HG03432 (cell line): ENCODE measurements around the gene LCP2.

Source experiments
- ATAC-seq: cut with Tn5 transposase; IDR thresholded peaks from one replicate; pipeline ENCODE4 v1.9.1; 2021; ENCODE audit warnings: mild to moderate bottlenecking, moderate library complexity; ENCODE audit not compliant: unreplicated experiment

The LCP2 gene

DNA sequence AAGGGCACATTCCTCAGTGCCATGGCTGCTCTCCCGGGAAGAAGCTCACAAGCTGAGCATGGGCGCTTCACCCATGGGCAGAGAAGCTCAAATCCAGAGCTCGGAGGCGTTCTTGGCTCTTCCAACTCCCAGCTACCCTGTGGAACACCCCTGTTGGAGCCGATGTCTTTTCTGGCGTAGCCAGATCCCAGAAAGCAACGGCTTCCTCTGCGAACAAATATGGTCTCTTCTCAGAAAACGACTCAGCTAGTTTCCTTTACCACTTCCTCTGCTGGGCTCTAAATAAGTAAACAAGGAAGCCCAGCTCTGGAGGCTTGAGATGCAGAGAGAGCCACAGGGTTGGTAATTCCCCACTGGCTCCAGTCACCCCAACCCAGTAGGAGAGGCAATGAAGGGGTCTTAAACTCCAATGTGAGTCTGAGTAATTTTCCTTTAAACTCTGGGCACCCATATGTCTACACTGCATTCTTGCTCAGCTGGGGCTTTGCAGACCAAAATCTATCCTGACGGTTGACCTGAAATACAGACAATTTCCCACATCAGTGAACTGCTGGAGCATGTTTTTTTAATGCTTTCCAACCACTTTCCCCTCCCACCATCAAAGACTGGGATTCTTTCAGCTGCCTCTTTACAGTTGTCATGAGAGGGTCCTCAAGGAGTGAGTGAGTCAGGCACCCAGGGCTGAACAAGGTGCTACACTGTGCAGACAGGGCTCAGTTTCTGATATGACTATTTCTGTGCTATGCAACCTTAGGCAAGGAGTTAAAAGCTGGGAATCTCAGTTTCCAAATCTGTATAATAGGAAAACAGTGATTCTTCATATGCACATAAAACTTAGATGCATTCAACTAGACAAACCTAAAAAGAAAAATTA is at the start of gene LCP2:
TSS of gene LCP2 (minus strand) at position 189 of the 874 bp plus-strand sequence. CDS start at position 23, 166 bp downstream.
- ATAC-seq, result peak; percentile 48

DNA sequence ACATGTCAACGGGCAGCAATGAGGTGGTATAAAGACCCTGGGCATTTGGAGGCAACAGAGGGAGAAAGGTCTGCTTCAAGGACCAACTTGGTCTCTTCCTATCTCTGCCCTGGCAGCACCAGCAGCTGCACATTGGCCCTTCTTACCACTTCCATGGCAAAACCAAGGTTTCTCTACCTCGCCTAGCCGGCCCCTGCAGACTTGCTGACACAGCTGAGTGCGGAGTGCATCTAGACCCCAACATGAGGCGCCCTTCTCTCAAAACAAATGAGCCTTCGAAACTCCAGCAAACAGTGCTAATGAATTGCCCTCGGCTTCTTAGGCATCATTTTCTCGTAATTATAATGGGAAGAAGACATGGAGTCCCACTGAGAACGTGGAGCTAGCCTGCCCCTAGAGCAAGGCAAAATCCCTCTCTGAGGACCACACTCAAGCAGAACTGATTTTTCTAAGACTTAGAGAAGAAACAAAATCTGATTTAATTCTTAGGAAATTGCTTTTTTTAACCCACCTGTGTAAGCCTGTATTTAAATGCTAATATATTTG is 49.5 kb upstream of the LCP2 start:
- no peak for ATAC-seq

DNA sequence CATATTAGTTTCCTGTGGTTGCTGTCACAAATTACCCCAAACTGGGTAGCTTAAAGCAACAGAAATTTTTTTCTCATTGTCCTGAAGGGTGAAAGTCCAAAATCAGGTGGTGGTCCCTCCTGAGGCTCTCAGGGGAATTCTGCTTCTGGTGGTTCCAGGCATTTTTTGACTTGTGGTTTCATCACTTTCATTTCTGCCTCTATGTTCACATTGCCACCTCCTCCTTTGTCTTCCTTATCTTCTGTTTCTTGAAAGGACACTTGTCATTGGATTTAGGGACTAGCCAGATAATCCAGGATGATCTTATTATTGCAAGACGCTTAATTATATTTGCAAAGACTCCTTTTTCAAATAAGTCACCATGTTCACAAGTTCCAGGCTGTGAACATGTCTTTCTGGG is 48.4 kb upstream of the LCP2 start:
- no peak for ATAC-seq

DNA sequence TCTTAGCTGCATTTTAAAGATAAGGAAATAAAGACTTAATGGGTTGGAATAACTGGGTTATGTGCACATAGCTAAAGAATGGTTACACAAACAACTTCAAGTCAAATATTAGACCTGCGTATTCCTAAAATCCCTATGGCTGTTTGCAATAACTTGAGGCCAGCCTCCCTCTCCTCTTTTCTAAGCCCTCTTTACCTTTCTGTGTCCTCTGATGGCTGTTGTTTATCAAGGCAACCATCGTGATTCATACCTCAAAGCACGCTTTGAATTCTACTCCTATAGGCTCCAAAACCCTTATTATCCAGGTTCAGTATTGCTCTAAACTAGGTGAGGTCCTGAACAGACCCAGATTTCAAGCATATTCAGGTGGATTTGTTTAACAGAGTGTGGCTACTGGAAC is 45.6 kb upstream of the LCP2 start:
- no peak for ATAC-seq

DNA sequence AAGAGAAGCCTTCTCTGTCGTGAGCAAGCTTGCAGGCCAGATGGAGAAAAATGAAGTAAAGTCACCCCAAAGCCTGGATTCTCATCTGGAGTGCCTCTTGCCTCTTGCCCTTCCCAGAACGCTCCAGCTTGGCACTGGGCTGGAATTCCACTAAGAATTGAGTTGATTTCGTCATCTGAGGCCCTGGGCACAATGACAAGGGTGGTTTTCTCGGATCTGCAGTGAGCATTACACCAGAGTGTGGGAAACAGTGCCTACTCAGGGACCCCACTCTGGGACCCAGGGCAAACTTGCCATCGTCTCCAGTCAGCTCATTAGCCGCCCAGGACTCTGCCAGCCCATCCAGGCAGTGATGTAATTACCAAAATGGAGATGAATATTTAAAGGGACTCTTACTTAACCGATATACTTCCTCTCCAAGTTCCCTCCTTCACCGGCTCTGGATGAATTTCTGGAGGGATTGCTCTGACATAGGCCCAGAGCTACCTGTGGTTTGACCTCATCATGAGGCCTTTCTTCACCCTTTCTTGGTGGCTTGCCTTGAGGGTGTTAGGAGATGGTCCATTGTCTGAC is 44.7 kb upstream of the LCP2 start:
- no peak for ATAC-seq

DNA sequence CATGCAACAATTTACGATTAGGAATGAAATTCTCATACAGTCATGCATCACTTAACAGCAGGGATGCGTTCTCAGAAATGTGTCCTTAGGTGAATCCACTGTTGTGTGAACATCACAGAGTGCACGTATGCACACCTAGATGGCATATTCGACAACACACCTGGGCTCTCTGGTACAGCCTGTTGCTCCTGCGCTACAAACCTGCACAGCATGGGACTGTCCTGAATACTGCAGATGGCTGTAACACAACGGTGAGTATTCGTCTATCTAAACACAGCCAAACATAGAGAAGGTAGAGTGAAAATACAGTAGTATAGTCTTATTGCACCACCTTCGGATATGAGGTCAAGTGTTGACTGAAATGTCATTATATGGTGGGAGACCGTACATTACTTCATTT is 44.0 kb upstream of the LCP2 start:
- no peak for ATAC-seq

DNA sequence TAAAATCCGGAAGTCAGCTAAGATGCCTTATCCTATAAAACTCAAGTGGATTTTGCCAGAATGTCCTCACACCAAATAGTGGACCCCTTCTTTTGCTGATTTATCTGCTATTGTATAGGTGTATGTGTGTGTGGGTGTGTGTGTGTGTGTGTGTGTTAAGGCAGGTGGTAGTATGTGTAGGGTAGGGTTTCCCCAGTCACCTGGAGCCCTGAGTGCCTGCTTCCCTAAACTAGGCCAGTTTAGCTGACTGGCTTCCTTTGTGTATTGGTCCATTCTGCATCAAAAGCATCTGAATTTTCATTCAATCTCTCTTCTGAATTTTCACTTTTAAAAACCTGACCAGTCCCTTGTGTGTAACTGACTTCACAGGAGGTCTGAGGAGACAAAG is 42.2 kb upstream of the LCP2 start:
- no peak for ATAC-seq

DNA sequence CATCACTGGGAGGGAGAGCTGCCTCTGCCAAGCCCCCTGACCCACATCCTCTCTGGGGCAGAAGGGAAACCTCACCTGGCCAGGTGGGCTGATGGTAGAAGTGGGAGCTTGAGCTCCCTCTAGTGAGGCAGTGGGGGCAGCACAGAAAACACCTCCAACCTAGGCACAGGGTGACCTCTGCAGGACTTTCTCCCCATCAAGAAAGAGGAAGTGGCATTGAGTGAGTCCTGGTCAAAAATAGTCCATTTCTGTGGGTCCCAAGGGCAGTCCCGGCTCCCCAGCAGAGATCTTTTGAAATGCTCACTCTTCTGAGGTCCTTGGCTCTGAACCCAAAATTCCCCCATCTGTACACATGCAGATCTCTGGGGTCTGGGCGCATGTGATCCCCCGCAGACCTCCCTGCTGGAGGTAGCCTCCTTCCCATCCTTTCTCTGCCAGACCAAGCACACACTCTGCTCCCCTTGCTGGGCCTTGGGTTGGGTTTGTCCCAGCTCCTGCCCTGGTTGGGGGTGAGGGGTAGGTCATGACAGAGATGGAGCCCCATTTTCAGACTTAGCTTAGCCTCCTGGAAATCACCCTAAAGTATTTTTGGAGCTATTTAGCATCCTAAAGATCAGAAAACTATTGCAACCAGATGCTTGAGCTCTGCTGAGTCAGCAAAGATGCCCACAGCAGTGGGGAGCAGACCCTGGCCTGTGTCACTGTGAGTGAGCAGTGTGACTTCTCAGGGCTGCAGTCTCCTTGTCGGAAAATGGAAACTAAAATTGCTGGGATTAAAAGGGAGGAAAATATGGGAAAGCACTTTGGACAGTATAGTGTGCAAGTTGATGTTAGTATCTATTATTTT is 41.6 kb upstream of the LCP2 start:
- peak; percentile 90 for ATAC-seq

DNA sequence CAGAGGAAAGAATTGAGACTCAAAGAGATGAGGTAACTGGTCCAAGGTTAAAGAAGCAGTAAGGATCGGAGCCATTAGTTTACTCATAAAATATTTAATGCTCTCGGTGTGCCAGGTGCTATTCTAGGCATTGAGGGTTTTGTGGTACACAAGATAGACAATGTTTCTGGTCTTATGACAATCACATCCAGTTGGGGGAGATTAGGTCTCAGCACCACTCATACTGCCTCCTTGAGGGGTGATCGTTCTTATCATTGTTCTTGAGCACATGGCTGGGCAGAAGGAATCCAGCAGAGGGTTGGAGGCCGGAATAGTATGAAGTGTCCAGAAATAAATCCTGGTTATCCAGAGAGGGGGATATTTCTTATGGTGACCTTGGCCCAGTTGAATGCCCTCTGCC is 40.7 kb upstream of the LCP2 start:
- ATAC-seq, result no peak

DNA sequence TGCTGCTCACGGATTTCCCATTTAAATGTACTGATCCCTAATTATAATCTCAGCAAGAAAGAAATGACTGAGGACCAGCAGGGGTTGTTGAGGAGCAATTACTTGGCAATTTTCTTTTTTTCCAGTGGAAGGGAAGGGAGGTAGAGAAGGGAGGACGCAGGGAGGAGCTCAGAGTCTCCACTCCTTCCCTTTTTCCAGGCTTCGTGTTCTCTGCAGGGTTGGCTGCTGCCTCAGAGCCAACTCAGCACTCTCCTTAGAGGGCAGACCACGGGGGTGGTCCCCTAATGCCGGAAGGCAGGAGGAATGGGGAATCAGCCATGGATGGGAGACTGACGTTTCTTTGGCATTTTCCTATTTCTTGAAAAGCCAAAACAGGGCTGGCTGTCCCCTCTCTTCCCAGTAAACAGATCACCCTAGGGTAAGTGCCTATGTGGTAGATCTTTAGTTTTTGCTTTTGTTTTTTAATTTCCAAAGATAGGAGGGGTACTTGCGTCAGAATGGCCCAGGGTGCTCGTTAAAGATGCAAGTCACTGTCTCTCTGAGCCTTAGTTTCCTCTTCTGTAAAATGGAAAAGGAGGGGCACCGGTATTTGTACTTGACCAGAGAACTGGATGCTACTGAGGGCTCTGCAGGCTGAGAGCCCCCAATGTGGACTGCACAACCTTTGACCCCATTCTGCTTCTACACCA is 39.6 kb upstream of the LCP2 start:
- no peak for ATAC-seq

DNA sequence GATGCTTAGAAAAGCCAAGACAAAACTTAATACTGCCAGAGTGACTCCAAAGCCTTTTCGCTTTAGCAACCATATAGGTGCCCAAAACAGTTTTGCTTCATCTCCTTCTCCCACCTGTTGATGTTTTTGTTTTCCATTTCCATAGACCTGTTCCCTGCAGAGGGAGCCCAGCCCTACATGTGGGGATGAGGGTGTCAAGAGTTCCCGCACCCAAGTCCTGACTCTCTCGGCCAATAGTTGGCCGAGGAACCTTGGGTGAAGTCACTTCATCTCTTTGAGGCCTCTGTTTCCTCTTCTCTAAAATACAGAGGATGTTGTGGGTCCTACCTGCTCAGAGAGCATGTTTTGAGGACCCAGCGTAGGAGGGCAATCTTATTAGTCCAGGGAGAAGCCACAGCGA is 38.5 kb upstream of the LCP2 start:
- ATAC-seq, result no peak

DNA sequence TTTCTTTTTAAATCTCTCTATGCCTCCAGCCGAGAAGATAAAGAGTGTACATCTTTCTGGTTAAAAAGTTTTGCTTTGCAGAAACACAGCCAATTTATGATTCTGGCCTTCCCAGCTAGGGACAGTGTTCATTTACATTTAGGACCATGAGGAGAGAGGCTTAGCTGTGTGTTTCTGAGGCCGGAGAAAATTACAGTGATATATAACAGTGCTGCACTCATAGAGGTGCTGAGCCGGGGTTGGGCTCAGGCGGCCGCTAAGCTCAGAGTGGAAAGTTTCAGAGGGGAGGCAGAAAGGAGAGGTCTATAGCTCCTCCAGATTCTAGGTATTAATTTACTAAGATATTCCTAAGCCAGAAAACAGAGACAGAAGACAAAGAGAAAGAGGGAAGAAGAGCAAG is 37.0 kb upstream of the LCP2 start:
- no peak for ATAC-seq

DNA sequence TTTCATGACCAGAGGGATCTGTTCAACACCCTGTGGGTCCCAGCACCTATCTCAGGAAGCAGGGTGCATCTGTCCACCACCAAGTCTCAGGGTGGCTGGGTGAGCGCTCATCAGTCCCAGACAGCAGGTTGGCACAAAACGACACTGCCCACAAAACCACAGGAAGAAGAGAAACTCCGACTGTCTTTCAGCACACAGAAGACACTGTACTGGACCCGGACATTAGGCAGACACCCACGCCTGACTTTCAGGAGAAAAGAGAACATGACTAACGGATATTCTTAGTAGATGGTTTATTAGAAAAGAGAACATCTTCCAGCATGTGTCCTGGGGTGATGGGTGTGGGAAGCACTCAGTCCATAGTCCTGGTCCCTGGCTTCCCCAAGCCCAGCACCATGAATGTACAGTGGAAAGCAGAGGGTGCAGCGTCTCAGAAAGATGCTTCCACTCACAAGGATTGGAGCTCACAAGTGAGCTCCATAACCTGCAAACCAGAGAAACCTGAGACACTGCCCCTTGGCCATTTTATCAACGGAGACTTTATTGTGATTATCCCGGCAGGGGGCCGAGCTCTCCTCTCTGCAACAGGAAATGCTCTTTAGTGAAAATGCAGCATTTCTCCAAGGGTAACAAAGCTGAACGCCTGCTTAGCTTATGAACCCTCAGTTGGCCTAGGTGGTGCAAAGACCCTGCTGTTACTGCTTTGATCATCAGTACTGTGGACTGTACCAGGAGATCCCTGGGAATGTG is 35.8 kb upstream of the LCP2 start:
- ATAC-seq, result peak; percentile 61

DNA sequence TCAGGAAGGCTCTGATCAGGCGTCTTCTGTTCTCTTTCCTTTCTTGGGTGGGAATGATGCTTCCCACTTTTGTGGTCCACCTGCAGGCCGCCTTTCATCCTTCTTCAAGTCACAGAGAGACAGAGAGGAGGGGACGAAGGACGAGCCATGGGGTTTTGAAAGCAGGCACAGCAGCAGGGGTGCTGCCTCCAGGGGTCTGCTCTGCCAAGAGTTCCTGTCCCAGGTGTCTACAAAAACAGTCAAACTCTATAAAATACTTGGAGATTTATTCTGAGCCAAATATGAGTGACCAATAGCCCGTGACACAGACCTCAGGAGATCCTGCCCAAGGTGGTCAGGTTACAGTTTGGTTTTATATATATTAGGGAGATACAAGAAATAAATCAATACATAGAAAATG is 34.5 kb upstream of the LCP2 start:
- no peak for ATAC-seq

DNA sequence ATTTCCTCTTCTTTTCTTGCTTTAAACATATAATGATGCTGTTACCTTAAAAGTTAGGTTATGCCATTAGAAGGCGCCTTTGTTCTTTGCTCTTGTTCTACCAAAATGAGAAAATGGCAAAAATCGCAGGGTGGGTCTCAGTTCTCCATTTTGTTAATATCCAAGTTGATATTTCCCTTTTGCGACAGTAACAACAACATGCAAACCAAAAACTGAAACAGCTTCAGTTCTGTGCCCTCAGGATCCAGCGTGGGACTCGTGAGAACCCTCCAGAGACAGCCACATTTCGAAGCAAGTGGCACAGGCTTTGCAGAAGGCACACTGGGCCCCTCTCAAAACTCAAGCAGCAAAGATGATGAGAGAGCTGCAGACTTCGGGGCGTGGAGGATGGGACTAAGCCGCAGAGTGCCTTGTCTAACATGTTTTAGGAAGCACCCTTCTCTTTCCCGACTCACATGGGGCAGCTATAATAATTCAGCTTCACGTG is 33.0 kb upstream of the LCP2 start:
- no peak for ATAC-seq

DNA sequence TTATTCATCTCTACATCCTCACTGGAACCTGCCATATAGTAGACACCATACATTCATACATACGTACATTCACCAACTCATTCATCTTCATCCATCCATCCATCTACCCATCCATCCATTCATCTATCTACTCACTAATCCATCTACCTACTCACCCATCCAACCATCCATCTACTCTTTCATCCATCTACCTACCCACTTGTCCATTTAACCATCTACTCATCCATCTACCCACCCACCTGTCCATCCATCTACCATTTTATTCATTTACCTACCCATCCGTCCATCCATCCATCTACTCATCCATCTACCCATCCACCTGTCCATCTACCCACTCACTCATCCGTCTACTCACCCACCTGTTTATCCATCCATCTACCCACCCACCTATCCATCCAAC is 31.9 kb upstream of the LCP2 start:
- no peak for ATAC-seq

DNA sequence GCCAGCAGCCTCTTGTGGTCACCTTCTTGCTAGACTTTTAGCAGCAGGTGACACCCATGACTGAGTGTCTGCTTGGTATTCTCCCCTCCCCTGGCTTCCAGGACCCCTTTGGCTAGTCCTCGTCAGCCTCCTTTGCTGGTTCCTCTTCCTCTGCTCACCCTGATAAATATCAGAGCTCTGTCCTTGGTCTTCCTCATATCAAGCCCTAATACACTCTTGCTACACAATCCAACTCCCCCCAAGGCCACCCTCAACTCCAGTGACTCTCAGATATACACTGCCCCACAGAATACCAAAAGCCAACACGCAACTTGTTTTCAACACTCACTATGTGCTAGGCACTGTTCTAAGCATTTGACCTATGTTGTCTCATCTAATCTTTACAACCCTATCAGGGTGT is 30.3 kb upstream of the LCP2 start:
- no peak for ATAC-seq

DNA sequence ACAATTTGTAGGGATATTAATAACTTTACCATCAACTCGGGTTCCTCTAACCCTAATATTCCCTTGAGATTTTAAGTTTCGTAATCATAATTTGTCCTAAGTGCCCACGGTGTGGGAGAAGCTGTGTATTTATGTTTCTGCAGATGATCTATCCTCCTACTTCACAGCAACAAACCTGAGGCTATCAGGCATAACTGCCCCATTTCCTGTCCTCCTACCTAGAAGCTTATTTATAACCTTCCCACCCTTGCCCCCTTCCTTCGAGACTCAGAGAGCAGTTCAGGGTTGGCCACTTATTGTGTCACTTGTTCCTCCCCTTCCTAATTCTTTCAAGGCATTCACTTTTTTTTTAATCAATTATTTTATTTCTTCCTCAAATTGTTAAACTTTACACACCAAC is 29.6 kb upstream of the LCP2 start:
- ATAC-seq, result peak; percentile 53

DNA sequence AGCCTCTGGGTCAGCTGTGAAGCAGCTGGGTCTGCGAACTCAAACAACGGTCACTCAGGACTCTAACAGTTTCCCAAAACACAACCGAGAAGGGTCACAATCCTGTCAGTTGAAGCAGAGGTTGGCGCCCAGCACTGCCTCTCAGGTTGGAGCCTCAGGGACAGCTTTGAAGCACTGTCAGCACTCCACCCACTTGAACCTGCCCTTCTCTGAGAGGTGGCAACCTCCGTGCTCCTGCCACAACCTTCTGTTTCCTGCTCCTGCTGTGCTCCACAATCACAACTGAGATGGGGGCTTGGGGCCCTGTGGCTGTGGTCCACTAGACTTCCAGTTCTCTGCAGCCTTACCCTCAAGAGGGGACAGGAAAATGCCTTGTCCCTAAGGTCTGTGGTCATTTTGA is 21.7 kb upstream of the LCP2 start:
- no peak for ATAC-seq

DNA sequence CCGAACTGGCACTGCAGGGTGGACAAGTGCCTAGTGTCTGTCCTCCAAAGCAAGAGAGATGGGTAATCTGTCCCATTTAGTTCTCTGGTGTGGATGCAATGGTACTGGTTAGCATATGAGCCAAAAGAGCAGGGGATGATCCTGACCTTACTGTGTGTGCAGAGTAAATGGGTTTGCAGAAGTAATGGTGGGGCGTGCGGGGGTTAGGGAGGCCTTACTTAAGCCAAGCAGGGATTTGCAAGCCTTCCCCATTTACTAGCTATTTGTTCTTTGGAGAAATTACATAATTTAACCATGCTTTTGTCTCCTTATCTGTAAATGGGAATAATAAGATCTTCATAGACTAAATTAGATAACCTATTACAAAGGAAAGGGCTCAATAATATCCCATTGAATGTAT is 19.9 kb upstream of the LCP2 start:
- no peak for ATAC-seq
